Measurements from ENCODE around the gene JAKMIP2. TPM values are rescaled to one million over a fixed set of nuclear protein-coding genes. Genes with fewer than 3 reads are reported as not detected.

Gene JAKMIP2
- total and polyA plus RNA-seq, 2 donors from 2014 or later = 0.38 to 0.71 TPM

- Histone ChIP-seq H3K9ac (ENCODE audit: low read length in 3 of 3) (no peak overlapping the region), H3K4me1 (ENCODE audit: control insufficient read depth in 2 of 3, insufficient read depth in 2 of 3, low read depth in 1 of 3, low read length in 3 of 3) (no peaks in the 10 kb centered on the region), H3K27me3 (ENCODE audit: control insufficient read depth, insufficient read depth, low read length) (no peaks in the 10 kb centered on the region), H3K9me3 (ENCODE audit: control insufficient read depth in 2 of 3, insufficient read depth in 1 of 3, low read length in 3 of 3) (no peaks in the 10 kb centered on the region), H3K4me3 (ENCODE audit: low read length in 3 of 3) (no peak overlapping the region), H3K36me3 (ENCODE audit: control insufficient read depth in 2 of 3, insufficient read depth in 3 of 3, low read length in 3 of 3) (no peaks in the 10 kb centered on the region), H3K27ac (ENCODE audit: low read depth in 2 of 2, low read length in 2 of 2) (no peak overlapping the region)
- intact Hi-C loops (cut with DNase I) = no loop called here
- no peak for TF ChIP-seq CTCF (IDR thresholded peaks at IDR 0.05; ENCODE audit: borderline replicate concordance, extremely low read depth, insufficient read depth)
- FAIRE-seq = no peak
- DNase-seq = no peak
These were observed 213.7 kb downstream of the JAKMIP2 start for GRCh38 chr5:147568710-147569406.

- Histone ChIP-seq H3K27ac (ENCODE audit: low read depth in 2 of 2, low read length in 2 of 2) (no peak overlapping the region), H3K4me1 (ENCODE audit: control insufficient read depth in 2 of 3, insufficient read depth in 2 of 3, low read depth in 1 of 3, low read length in 3 of 3) (no peaks in the 10 kb centered on the region), H3K27me3 (ENCODE audit: control insufficient read depth, insufficient read depth, low read length) (no peaks in the 10 kb centered on the region), H3K36me3 (ENCODE audit: control insufficient read depth in 2 of 3, insufficient read depth in 3 of 3, low read length in 3 of 3) (no peaks in the 10 kb centered on the region), H3K9me3 (ENCODE audit: control insufficient read depth in 2 of 3, insufficient read depth in 1 of 3, low read length in 3 of 3) (no peaks in the 10 kb centered on the region), H3K4me3 (ENCODE audit: low read length in 3 of 3) (no peak overlapping the region), H3K9ac (ENCODE audit: low read length in 3 of 3) (no peak overlapping the region)
- FAIRE-seq (no peak), DNase-seq (no peak)
- TF ChIP-seq CTCF (IDR thresholded peaks at IDR 0.05; ENCODE audit: borderline replicate concordance, extremely low read depth, insufficient read depth) = no peak
- intact Hi-C loops (cut with DNase I) = no loop called here
These were observed 214.5 kb downstream of the JAKMIP2 start for GRCh38 chr5:147567917-147568598.

GRCh38 chr5:147565524-147565923, 217.0 kb downstream of the JAKMIP2 start:
- Histone ChIP-seq H3K4me3 (ENCODE audit: low read length in 3 of 3) (no peak overlapping the region), H3K27ac (ENCODE audit: low read depth in 2 of 2, low read length in 2 of 2) (no peak overlapping the region), H3K27me3 (ENCODE audit: control insufficient read depth, insufficient read depth, low read length) (no peaks in the 10 kb centered on the region), H3K36me3 (ENCODE audit: control insufficient read depth in 2 of 3, insufficient read depth in 3 of 3, low read length in 3 of 3) (no peaks in the 10 kb centered on the region), H3K9ac (ENCODE audit: low read length in 3 of 3) (no peak overlapping the region), H3K9me3 (ENCODE audit: control insufficient read depth in 2 of 3, insufficient read depth in 1 of 3, low read length in 3 of 3) (no peaks in the 10 kb centered on the region), H3K4me1 (ENCODE audit: control insufficient read depth in 2 of 3, insufficient read depth in 2 of 3, low read depth in 1 of 3, low read length in 3 of 3) (no peaks in the 10 kb centered on the region)
- TF ChIP-seq CTCF (IDR thresholded peaks at IDR 0.05; ENCODE audit: borderline replicate concordance, extremely low read depth, insufficient read depth) = no peak
- no peak for FAIRE-seq
- no peak for DNase-seq
- intact Hi-C loops (cut with DNase I) = no loop called here

Measured in kidney (tissue), 14 donors.